OCI-LY7 (cell line): ENCODE data around the gene MIA2.

Source experiments
- EZH2phosphoT487 ChIP-seq: fragments of 200-600 bp; sonication (generic); IDR thresholded peaks from 2 replicates; pipeline ENCODE4 v1.6.1; 2018; ENCODE audit warnings: low read depth, borderline replicate concordance, mild to moderate bottlenecking, mixed run types, antibody characterized with exemption, low read length, moderate library complexity, mixed read lengths
- TF ChIP-seq, protein P1 (sequence below): fragments of 200-600 bp; sonication (generic); conservative IDR thresholded peaks from 2 replicates; pipeline ENCODE4 v1.5.1; 2014; ENCODE audit warnings: mild to moderate bottlenecking, antibody characterized with exemption, low read length, moderate library complexity, mixed read lengths

DNA sequence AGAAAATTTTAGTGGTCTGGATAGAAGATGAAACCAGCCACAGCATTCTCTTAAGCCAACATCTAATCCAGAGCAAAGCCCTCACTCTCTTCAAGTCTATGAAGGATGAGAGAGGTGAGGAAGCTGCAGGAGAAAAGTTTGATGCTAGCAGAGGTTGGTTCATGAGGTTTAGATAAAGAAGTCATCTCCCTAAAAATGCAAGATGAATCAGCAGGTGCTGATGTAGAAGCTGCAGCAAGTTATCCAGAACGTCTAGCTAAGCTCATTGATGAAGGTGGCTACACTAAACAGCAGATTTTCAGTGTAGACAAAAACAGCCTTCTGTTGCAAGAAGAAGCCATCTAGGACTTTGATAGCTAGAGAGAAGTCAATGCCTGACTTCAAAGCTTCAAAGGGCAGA lies 150.0 kb downstream of the MIA2 start:
- TF ChIP-seq, protein P1, sequence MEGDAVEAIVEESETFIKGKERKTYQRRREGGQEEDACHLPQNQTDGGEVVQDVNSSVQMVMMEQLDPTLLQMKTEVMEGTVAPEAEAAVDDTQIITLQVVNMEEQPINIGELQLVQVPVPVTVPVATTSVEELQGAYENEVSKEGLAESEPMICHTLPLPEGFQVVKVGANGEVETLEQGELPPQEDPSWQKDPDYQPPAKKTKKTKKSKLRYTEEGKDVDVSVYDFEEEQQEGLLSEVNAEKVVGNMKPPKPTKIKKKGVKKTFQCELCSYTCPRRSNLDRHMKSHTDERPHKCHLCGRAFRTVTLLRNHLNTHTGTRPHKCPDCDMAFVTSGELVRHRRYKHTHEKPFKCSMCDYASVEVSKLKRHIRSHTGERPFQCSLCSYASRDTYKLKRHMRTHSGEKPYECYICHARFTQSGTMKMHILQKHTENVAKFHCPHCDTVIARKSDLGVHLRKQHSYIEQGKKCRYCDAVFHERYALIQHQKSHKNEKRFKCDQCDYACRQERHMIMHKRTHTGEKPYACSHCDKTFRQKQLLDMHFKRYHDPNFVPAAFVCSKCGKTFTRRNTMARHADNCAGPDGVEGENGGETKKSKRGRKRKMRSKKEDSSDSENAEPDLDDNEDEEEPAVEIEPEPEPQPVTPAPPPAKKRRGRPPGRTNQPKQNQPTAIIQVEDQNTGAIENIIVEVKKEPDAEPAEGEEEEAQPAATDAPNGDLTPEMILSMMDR, result no peak
- TF ChIP-seq EZH2phosphoT487, result no peak
